SU-DHL-6 (cell line): ENCODE results near the gene JUNB.
"Not testable (repeated sequence)": the region's sequence is repeated elsewhere in the genome, so short reads cannot be mapped to it uniquely, and the experiment has no call there.

ENCODE experiments used
- H2AFZ ChIP-seq: fragments of 200-600 bp; sonication (generic); 2 replicates; pipeline ENCODE4 v1.6.1; 2014; ENCODE audit warnings: low read depth, mild to moderate bottlenecking, moderate library complexity, mixed read lengths, antibody characterized with exemption, low read length; ENCODE audit not compliant: severe bottlenecking
- H3F3A ChIP-seq: fragments of 200-600 bp; shearing (Covaris generic); 2 replicates; pipeline ENCODE4 v1.6.0; 2016; ENCODE audit warnings: antibody characterized with exemption, mild to moderate bottlenecking; ENCODE audit not compliant: insufficient read depth
- H3K27ac ChIP-seq: fragments of 200-600 bp; sonication (generic); 2 replicates; pipeline ENCODE4 v1.5.1; 2016; ENCODE audit warnings: low read depth, mild to moderate bottlenecking, low read length, moderate library complexity, mixed read lengths
- H3K27me3 ChIP-seq: fragments of 200-600 bp; sonication (generic), shearing (Covaris generic); 2 replicates; pipeline ENCODE4 v1.6.0; 2014; ENCODE audit warnings: mild to moderate bottlenecking, low read length
- H3K36me3 ChIP-seq: fragments of 200-600 bp; sonication (generic); 2 replicates; pipeline ENCODE4 v1.6.1; 2014; ENCODE audit warnings: mild to moderate bottlenecking, low read length, mixed read lengths
- H3K4me2 ChIP-seq: fragments of 300-600, 200-600 bp; shearing (Covaris generic), sonication (generic); 2 replicates; pipeline ENCODE4 v1.6.0; 2014; ENCODE audit warnings: low read length, low read depth, mild to moderate bottlenecking; ENCODE audit not compliant: poor library complexity, severe bottlenecking
- H3K4me3 ChIP-seq: fragments of 200-600 bp; sonication (generic); 2 replicates; pipeline ENCODE4 v1.5.1; 2014; ENCODE audit warnings: antibody characterized with exemption, low read length, mild to moderate bottlenecking, mixed read lengths; ENCODE audit not compliant: insufficient read depth, poor library complexity, severe bottlenecking
- H3K79me2 ChIP-seq: fragments of 200-600 bp; sonication (generic); 2 replicates; pipeline ENCODE4 v1.6.1; 2014; ENCODE audit warnings: mild to moderate bottlenecking, low read length, moderate library complexity; ENCODE audit not compliant: insufficient read depth
- H3K9ac ChIP-seq: fragments of 200-600 bp; sonication (generic); 2 replicates; pipeline ENCODE4 v1.7.0; 2014; ENCODE audit warnings: mild to moderate bottlenecking, low read length
- H3K9me2 ChIP-seq: fragments of 200-600 bp; sonication (generic); replicated peaks from 2 replicates; pipeline ENCODE4 v1.6.1; 2014; ENCODE audit warnings: low read length; ENCODE audit not compliant: insufficient read depth
- H3K9me3 ChIP-seq: fragments of 200-600 bp; sonication (generic); 2 replicates; pipeline ENCODE4 v1.6.1; 2014; ENCODE audit warnings: low read length, mixed read lengths; ENCODE audit not compliant: insufficient read depth
- H4K20me1 ChIP-seq: fragments of 200-600 bp; sonication (generic); 2 replicates; pipeline ENCODE4 v1.6.1; 2014; ENCODE audit warnings: low read depth, mild to moderate bottlenecking, antibody characterized with exemption, low read length, moderate library complexity, mixed read lengths
- CTCF ChIP-seq: fragments of 200-600 bp; sonication (generic); IDR thresholded peaks from one replicate; pipeline ENCODE4 v1.5.1; 2017; ENCODE audit warnings: antibody characterized with exemption, mild to moderate bottlenecking, low read length, moderate library complexity; ENCODE audit not compliant: insufficient read depth, poor library complexity, severe bottlenecking
- EZH2phosphoT487 ChIP-seq: fragments of 200-600 bp; sonication (generic), shearing (Covaris generic); conservative IDR thresholded peaks from 2 replicates; pipeline ENCODE4 v1.6.1; 2018; ENCODE audit warnings: mild to moderate bottlenecking, antibody characterized with exemption, low read length, moderate library complexity, mixed read lengths

JUNB gene

GRCh38 chr19:12815088-12815487 is 23.8 kb downstream of the JUNB start:
- no peaks in the 10 kb centered on the region for H3K27me3 ChIP-seq
- no peaks in the 10 kb centered on the region for H4K20me1 ChIP-seq
- TF ChIP-seq CTCF = no peak
- TF ChIP-seq EZH2phosphoT487 = no peak
- no peaks in the 10 kb centered on the region for H3K9me2 ChIP-seq
- H3K36me3 ChIP-seq = no peaks in the 10 kb centered on the region
- no peak overlapping the region for H3K4me3 ChIP-seq
- H3K79me2 ChIP-seq = no peaks in the 10 kb centered on the region
- H3K9me3 ChIP-seq = no peaks in the 10 kb centered on the region
- H3K27ac ChIP-seq = no peak overlapping the region
- no peak overlapping the region for H3K9ac ChIP-seq
- H2AFZ ChIP-seq = no peak overlapping the region
- no peak overlapping the region for H3K4me2 ChIP-seq
- no peaks in the 10 kb centered on the region for H3F3A ChIP-seq

DNA sequence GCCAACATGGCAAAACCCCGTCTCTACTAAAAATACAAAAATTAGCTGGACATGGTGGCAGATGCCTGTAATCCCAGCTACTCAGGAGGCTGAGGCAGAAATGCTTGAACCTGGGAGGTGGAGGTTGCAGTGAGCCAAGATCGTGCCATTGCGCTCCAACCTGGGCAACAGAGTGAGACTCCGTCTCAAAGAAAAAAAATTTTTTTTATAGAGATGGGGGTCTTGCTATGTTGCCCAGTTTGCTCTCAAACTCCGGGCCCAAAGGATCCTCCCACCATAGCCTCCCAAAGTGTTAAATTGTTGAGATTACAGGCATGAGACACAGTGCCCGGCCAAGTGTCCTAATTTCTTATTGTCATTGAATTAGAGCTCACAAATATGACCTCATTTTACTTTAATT is 25.9 kb downstream of the JUNB start:
- not testable (repeated sequence) for H3K4me3 ChIP-seq, H3K27me3 ChIP-seq, H3K4me2 ChIP-seq, H2AFZ ChIP-seq, H3K9me2 ChIP-seq, H3K27ac ChIP-seq, H3K9me3 ChIP-seq, H3F3A ChIP-seq, H4K20me1 ChIP-seq, H3K36me3 ChIP-seq, H3K9ac ChIP-seq, H3K79me2 ChIP-seq

DNA sequence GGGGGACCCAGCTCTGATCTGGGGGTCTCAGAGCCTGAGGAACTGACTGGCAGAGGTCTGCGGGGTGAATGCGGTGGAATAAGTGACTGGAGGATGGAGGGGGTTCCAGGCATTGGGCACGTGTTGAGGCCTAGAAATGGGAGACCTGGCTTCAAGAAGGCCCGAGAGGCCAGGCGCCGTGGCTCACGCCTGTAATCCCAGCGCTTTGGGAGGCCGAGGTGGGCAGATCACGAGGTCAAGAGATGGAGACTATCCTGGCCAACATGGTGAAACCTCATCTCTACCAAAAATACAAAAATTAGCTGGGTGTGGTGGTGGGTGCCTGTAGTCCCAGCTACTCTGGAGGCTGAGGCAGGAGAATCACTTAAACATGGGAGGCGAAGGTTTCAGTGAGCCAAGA is 26.5 kb downstream of the JUNB start:
- H3K36me3 ChIP-seq = not testable (repeated sequence)

GRCh38 chr19:12821761-12822160 is 30.5 kb downstream of the JUNB start:
- H3K9me3 ChIP-seq = no peaks in the 10 kb centered on the region
- H3K4me3 ChIP-seq = no peak overlapping the region
- H3K9me2 ChIP-seq = no peaks in the 10 kb centered on the region
- H4K20me1 ChIP-seq = no peaks in the 10 kb centered on the region
- no peak overlapping the region for H2AFZ ChIP-seq
- no peak overlapping the region for H3K9ac ChIP-seq
- no peaks in the 10 kb centered on the region for H3K27me3 ChIP-seq
- TF ChIP-seq CTCF = no peak
- TF ChIP-seq EZH2phosphoT487 = no peak
- H3K36me3 ChIP-seq = no peaks in the 10 kb centered on the region
- H3K4me2 ChIP-seq = no peak overlapping the region
- no peaks in the 10 kb centered on the region for H3F3A ChIP-seq
- H3K27ac ChIP-seq = no peak overlapping the region
- no peaks in the 10 kb centered on the region for H3K79me2 ChIP-seq

More for the DNA sequence above, 26.5 kb downstream of the JUNB start:
- H2AFZ ChIP-seq, H3K79me2 ChIP-seq, H3K9ac ChIP-seq, H3K4me2 ChIP-seq, H3K9me3 ChIP-seq, H3K4me3 ChIP-seq, H3K9me2 ChIP-seq, H3K27me3 ChIP-seq, H3K27ac ChIP-seq, H3F3A ChIP-seq, H4K20me1 ChIP-seq: not testable (repeated sequence)
